GM08714 (cell line): ENCODE measurements around the gene FABP7.

ENCODE experiments used
- H3K4me3 ChIP-seq: fragments of 200-500 bp; sonication (Bioruptor generic); 2 replicates; pipeline ENCODE4 v1.5.1; 2014; ENCODE audit warnings: mild to moderate bottlenecking, low read length, inconsistent platforms
- ZNF274 ChIP-seq: IDR thresholded peaks from 2 replicates; pipeline ENCODE4 v1.6.1; 2012; ENCODE audit warnings: mild to moderate bottlenecking, low read depth, low read length

The FABP7 gene

GRCh38 chr6:122799140-122799745, 19.7 kb downstream of the FABP7 start:
- H3K4me3 ChIP-seq = no peak overlapping the region
- TF ChIP-seq ZNF274 = no peak

GRCh38 chr6:122799916-122800686, 20.6 kb downstream of the FABP7 start:
- no peak overlapping the region for H3K4me3 ChIP-seq
- no peak for TF ChIP-seq ZNF274

- no peak for TF ChIP-seq ZNF274
- H3K4me3 ChIP-seq = no peak overlapping the region
Observed at GRCh38 chr6:122800906-122801305, 21.4 kb downstream of the FABP7 start.

GRCh38 chr6:122801397-122801796, 21.9 kb downstream of the FABP7 start:
- no peak overlapping the region for H3K4me3 ChIP-seq
- no peak for TF ChIP-seq ZNF274

GRCh38 chr6:122803171-122803661, 23.7 kb downstream of the FABP7 start:
- TF ChIP-seq ZNF274 = no peak

GRCh38 chr6:122804962-122805485, 25.5 kb downstream of the FABP7 start:
- TF ChIP-seq ZNF274 = no peak
- H3K4me3 ChIP-seq = no peak overlapping the region

More at GRCh38 chr6:122803171-122803661, 23.7 kb downstream of the FABP7 start:
- no peak overlapping the region for H3K4me3 ChIP-seq

GRCh38 chr6:122806291-122806690, 26.8 kb downstream of the FABP7 start:
- H3K4me3 ChIP-seq = no peak overlapping the region
- TF ChIP-seq ZNF274 = no peak

- no peak for TF ChIP-seq ZNF274
- H3K4me3 ChIP-seq = no peak overlapping the region
Observed at GRCh38 chr6:122808121-122808885, 28.8 kb downstream of the FABP7 start.

GRCh38 chr6:122809001-122809400, 29.5 kb downstream of the FABP7 start:
- TF ChIP-seq ZNF274 = no peak
- H3K4me3 ChIP-seq = no peak overlapping the region

- no peak for TF ChIP-seq ZNF274
- H3K4me3 ChIP-seq = no peak overlapping the region
Observed at GRCh38 chr6:122809691-122810090, 30.2 kb downstream of the FABP7 start.

GRCh38 chr6:122810189-122810588, 30.7 kb downstream of the FABP7 start:
- H3K4me3 ChIP-seq = no peak overlapping the region
- no peak for TF ChIP-seq ZNF274

- H3K4me3 ChIP-seq = no peak overlapping the region
- no peak for TF ChIP-seq ZNF274
Observed at GRCh38 chr6:122817358-122817757, 37.8 kb downstream of the FABP7 start.

GRCh38 chr6:122817766-122818165, 38.2 kb downstream of the FABP7 start:
- H3K4me3 ChIP-seq = no peak overlapping the region
- TF ChIP-seq ZNF274 = no peak

- TF ChIP-seq ZNF274 = no peak
- H3K4me3 ChIP-seq = no peak overlapping the region
Observed at GRCh38 chr6:122818866-122819265, 39.4 kb downstream of the FABP7 start.
